Measurements from ENCODE around the gene SLC38A1.

- TF ChIP-seq POLR2AphosphoS5 (IDR thresholded peaks at IDR 0.05; ENCODE audit: low read depth, low read length) = no peak
- TF ChIP-seq, protein P1, sequence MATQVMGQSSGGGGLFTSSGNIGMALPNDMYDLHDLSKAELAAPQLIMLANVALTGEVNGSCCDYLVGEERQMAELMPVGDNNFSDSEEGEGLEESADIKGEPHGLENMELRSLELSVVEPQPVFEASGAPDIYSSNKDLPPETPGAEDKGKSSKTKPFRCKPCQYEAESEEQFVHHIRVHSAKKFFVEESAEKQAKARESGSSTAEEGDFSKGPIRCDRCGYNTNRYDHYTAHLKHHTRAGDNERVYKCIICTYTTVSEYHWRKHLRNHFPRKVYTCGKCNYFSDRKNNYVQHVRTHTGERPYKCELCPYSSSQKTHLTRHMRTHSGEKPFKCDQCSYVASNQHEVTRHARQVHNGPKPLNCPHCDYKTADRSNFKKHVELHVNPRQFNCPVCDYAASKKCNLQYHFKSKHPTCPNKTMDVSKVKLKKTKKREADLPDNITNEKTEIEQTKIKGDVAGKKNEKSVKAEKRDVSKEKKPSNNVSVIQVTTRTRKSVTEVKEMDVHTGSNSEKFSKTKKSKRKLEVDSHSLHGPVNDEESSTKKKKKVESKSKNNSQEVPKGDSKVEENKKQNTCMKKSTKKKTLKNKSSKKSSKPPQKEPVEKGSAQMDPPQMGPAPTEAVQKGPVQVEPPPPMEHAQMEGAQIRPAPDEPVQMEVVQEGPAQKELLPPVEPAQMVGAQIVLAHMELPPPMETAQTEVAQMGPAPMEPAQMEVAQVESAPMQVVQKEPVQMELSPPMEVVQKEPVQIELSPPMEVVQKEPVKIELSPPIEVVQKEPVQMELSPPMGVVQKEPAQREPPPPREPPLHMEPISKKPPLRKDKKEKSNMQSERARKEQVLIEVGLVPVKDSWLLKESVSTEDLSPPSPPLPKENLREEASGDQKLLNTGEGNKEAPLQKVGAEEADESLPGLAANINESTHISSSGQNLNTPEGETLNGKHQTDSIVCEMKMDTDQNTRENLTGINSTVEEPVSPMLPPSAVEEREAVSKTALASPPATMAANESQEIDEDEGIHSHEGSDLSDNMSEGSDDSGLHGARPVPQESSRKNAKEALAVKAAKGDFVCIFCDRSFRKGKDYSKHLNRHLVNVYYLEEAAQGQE (IDR thresholded peaks at IDR 0.05; ENCODE audit: insufficient read depth in 1 of 2, low read depth in 2 of 2, low read length in 2 of 2) = no peak
- no peak for TF ChIP-seq TAF1 (IDR thresholded peaks at IDR 0.05; ENCODE audit: borderline replicate concordance, insufficient read depth, low read length)
- no peak for TF ChIP-seq FOXP2 (optimal IDR thresholded peaks at IDR 0.05; ENCODE audit: borderline replicate concordance, extremely low read depth, extremely low read length, insufficient read depth)
Observed at GRCh38 chr12:46148327-46149078, 120.3 kb downstream of the SLC38A1 start.
